K562 (cell line): ENCODE measurements around the gene OR1S1. TPM values are rescaled to one million over a fixed set of nuclear protein-coding genes. Genes with fewer than 3 reads are reported as not detected.

Source experiments
- ATAC-seq: fragments of 200-7000 bp; cut with Tn5 transposase; 3 replicates; pipeline ENCODE4 v1.9.1; 2020; ENCODE audit warnings: moderate library complexity
- BruUV-seq: library from RNA; stranded (reverse); fragments of 400-500 nt; replicated peaks from 2 replicates; lab custom pipeline; 2021; lab: Mats Ljungman, UMichigan
- CTCF ChIA-PET: fragments of 300-600 bp; formaldehyde crosslinking; extraction: SDS; loops from one replicate; lab custom pipeline; 2021; ENCODE audit warnings: low intra/inter-chr PET ratio; lab: Yijun Ruan, JAX
- POLR2A ChIA-PET: fragments of 300-600, 350-650 bp; sonication (Branson Sonifier 250); formaldehyde crosslinking; extraction: SDS; loops from one replicate; lab custom pipeline; 2021; ENCODE audit warnings: antibody characterized with exemption, inconsistent platforms; lab: Yijun Ruan, JAX
- DNase-seq, 4 experiments: peaks; one replicate each; pipeline versions ENCODE4 v3.0.0 to v3.0.0-alpha.2; 2011 to 2018; ENCODE audit warnings: low spot score in 3 of 4, mixed read lengths in 3 of 4; ENCODE audit errors: extremely low read depth in 1 of 4
- FAIRE-seq: peaks from 2 replicates; lab custom pipeline; 2011; peaks lifted over from hg19 to GRCh38; lab: Jason Lieb, UNC
- H2AFZ ChIP-seq: 2 replicates; pipeline ENCODE4 v1.6.0; 2011; ENCODE audit warnings: low read depth, low read length, control low read depth, inconsistent platforms
- H3K27ac ChIP-seq: fragments of 200-600 bp; 3 replicates; pipeline ENCODE4 v1.8.0; 2011; ENCODE audit warnings: low read depth, mild to moderate bottlenecking, control low read depth, inconsistent platforms, low read length, moderate library complexity, mixed read lengths; ENCODE audit errors: extremely low read depth
- H3K27me3 ChIP-seq, 2 experiments: fragments of 300-600 bp in 1 of 2; 2 replicates in 1 of 2; 3 replicates in 1 of 2; pipeline versions ENCODE4 v1.6.0 to v1.8.0; 2011; ENCODE audit warnings: inconsistent platforms in 2 of 2, low read length in 2 of 2, mild to moderate bottlenecking in 1 of 2, mixed read lengths in 1 of 2, moderate library complexity in 1 of 2; ENCODE audit not compliant: control insufficient read depth in 2 of 2, insufficient read depth in 2 of 2
- H3K36me3 ChIP-seq: fragments of 300-600 bp; 3 replicates; pipeline ENCODE4 v1.8.0; 2011; ENCODE audit warnings: mild to moderate bottlenecking, low read length, inconsistent platforms; ENCODE audit not compliant: control insufficient read depth, insufficient read depth
- H3K4me1 ChIP-seq, 2 experiments: fragments of 200-600 bp in 1 of 2; replicated peaks in 1 of 2; 2 replicates in 1 of 2; 3 replicates in 1 of 2; pipeline versions ENCODE4 v1.5.1 to v1.8.0; 2011; ENCODE audit warnings: inconsistent platforms in 2 of 2, low read length in 2 of 2, mild to moderate bottlenecking in 1 of 2, mixed read lengths in 1 of 2, moderate library complexity in 1 of 2; ENCODE audit not compliant: control insufficient read depth in 2 of 2, insufficient read depth in 2 of 2
- H3K4me2 ChIP-seq: 2 replicates; pipeline ENCODE4 v1.6.1; 2011; ENCODE audit warnings: low read length, control low read depth, inconsistent platforms, mixed read lengths; ENCODE audit not compliant: insufficient read depth
- H3K4me3 ChIP-seq: fragments of 200-600 bp; sonication (generic), shearing (Covaris generic); 2 replicates; pipeline ENCODE4 v1.5.1; 2016; ENCODE audit warnings: control low read depth, inconsistent platforms
- H3K79me2 ChIP-seq: fragments of 200-600 bp; 3 replicates; pipeline ENCODE4 v1.8.0; 2011; ENCODE audit warnings: low read length, inconsistent platforms; ENCODE audit not compliant: control insufficient read depth, insufficient read depth
- H3K9ac ChIP-seq, 2 experiments: 2 replicates each; pipeline versions ENCODE4 v1.6.0 to v1.6.1; 2011; ENCODE audit warnings: low read depth in 2 of 2, low read length in 2 of 2, control low read depth in 1 of 2, inconsistent platforms in 1 of 2, mild to moderate bottlenecking in 1 of 2, mixed read lengths in 1 of 2; ENCODE audit not compliant: insufficient read depth in 1 of 2
- H3K9me1 ChIP-seq: one replicate; pipeline ENCODE4 v1.6.0; 2011; ENCODE audit warnings: inconsistent platforms, mild to moderate bottlenecking, low read length, moderate library complexity; ENCODE audit not compliant: control insufficient read depth, insufficient read depth
- H3K9me3 ChIP-seq: replicated peaks from 2 replicates; pipeline ENCODE4 v1.5.1; 2011; ENCODE audit warnings: low read depth, low read length, inconsistent platforms; ENCODE audit not compliant: control insufficient read depth, insufficient read depth
- H4K20me1 ChIP-seq: replicated peaks from 2 replicates; pipeline ENCODE4 v1.6.1; 2011; ENCODE audit warnings: low read length, inconsistent platforms, mixed read lengths; ENCODE audit not compliant: control insufficient read depth, insufficient read depth
- ATF7 ChIP-seq: fragments of 450-650 bp; IDR thresholded peaks from 2 replicates; pipeline ENCODE4 v1.7.1; 2014; ENCODE audit warnings: mild to moderate bottlenecking, moderate library complexity
- BRF2 ChIP-seq: IDR thresholded peaks from 3 replicates; pipeline ENCODE4 v1.6.1; 2011; ENCODE audit warnings: borderline replicate concordance, mild to moderate bottlenecking; ENCODE audit not compliant: insufficient read length, insufficient read depth
- ELF4 ChIP-seq: fragments of 450-650 bp; formaldehyde crosslinking; IDR thresholded peaks from 2 replicates; pipeline ENCODE4 v1.4.0; 2022; ENCODE audit warnings: missing genetic modification characterization
- FUS ChIP-seq: fragments of 200-400 bp; formaldehyde crosslinking; optimal IDR thresholded peaks from 2 replicates; pipeline ENCODE3; 2017; ENCODE audit warnings: low read depth, low read length
- GATA2 ChIP-seq: sonication (generic); formaldehyde crosslinking; IDR thresholded peaks from 2 replicates; pipeline ENCODE4 v1.4.0; 2020; ENCODE audit warnings: mild to moderate bottlenecking, missing genetic modification reagents
- HDAC2 ChIP-seq: fragments of 450-650 bp; IDR thresholded peaks from 2 replicates; pipeline ENCODE4 v1.6.1; 2016; ENCODE audit warnings: mild to moderate bottlenecking
- RFX5 ChIP-seq: IDR thresholded peaks from 2 replicates; pipeline ENCODE4 v1.6.1; 2011; ENCODE audit warnings: low read depth, mild to moderate bottlenecking, improper control_type of control experiment, low read length
- SAFB2 ChIP-seq: fragments of 200-400 bp; formaldehyde crosslinking; IDR thresholded peaks from 2 replicates; pipeline ENCODE4 v1.6.1; 2018; ENCODE audit warnings: borderline replicate concordance, low read length, low read depth, moderate library complexity; ENCODE audit not compliant: severe bottlenecking
- SOX6 ChIP-seq: fragments of 450-650 bp; IDR thresholded peaks from 2 replicates; pipeline ENCODE4 v1.6.1; 2014; ENCODE audit warnings: mild to moderate bottlenecking
- ZFP30 ChIP-seq: fragments of 250-450 bp; sonication (Bioruptor Pico); IDR thresholded peaks from 2 replicates; pipeline ENCODE4 v1.8.0; 2022; ENCODE audit warnings: moderate library complexity, mild to moderate bottlenecking, inconsistent platforms, borderline replicate concordance
- ZNF395 ChIP-seq: fragments of 200-800 bp; sonication (Bioruptor generic); IDR thresholded peaks from 2 replicates; pipeline ENCODE4 v1.6.1; 2017; ENCODE audit warnings: missing genetic modification characterization, missing compliant biosample characterization
- ZNF444 ChIP-seq: fragments of 250-450 bp; sonication (Bioruptor Pico); IDR thresholded peaks from 2 replicates; pipeline ENCODE4 v1.4.0; 2020; ENCODE audit warnings: mild to moderate bottlenecking, moderate library complexity
- ZNF511 ChIP-seq: sonication (generic); formaldehyde crosslinking; IDR thresholded peaks from 2 replicates; pipeline ENCODE4 v1.8.0; 2022; ENCODE audit warnings: mild to moderate bottlenecking, missing genetic modification reagents
- ZNF75A ChIP-seq: fragments of 450-650 bp; formaldehyde crosslinking; IDR thresholded peaks from 2 replicates; pipeline ENCODE4 v1.4.0; 2020; ENCODE audit warnings: mild to moderate bottlenecking
- WGBS: fragments of 100-300 bp; shearing (Covaris generic); methylation state at CpG from one replicate; pipeline ENCODE4 v1.1.6; 2016; ENCODE audit warnings: low coverage, mixed read lengths; ENCODE audit not compliant: insufficient coverage; ENCODE audit errors: missing lambda C conversion rate; 5-methylcytosine and 5-hydroxymethylcytosine counted together
- in situ Hi-C: fragments of 300-500 bp; cut with MboI; formaldehyde crosslinking; loops from 4 replicates; pipeline ENCODE4 v1.15.0; 2018; ENCODE audit warnings: inconsistent platforms, mixed read lengths
- intact Hi-C: fragments of 100-400 bp; cut with micrococcal nuclease; formaldehyde crosslinking; loops from 2 replicates; pipeline ENCODE4 v1.14.2; 2022
- polyA plus RNA-seq, 8 experiments: library from polyadenylated mRNA; depleted of rRNA in 4 of 8; stranded (reverse) in 5 of 8; unstranded in 3 of 8; fragments of >200 nt; fragmentation: Nextera tagmentation in 2 of 8; fragmentation: Illumina TruSeq in 1 of 8; extraction: Ambion mirVana in 2 of 8; extraction: Trizol in 1 of 8; gene quantifications; 2 replicates each; pipeline versions ENCODE4 v1.2.1 to v1.2.3, GENCODE V29; 2011 to 2014; ENCODE audit warnings: inconsistent platforms in 1 of 8, missing spikeins in 1 of 8
- total RNA-seq, 7 experiments: library from RNA; depleted of rRNA in 6 of 7; stranded (reverse); fragments of >200 nt in 6 of 7; fragmentation: Illumina TruSeq in 2 of 7; extraction: Trizol in 2 of 7; gene quantifications; 2 replicates each; pipeline versions ENCODE4 v1.2.1 to v1.2.3, GENCODE V29; 2011 to 2021; ENCODE audit warnings: low replicate concordance in 1 of 7

The OR1S1 gene
- total and polyA plus RNA-seq, 9 of the 15 experiments (the other 6 are each of a cell fraction or from before 2014, with no cell fraction given), result not detected

GRCh38 chr11:58199271-58199670 is 13.2 kb upstream of the OR1S1 start:
- no peak overlapping the region for H3K27ac ChIP-seq
- in situ Hi-C loops, result no loop called here
- BruUV-seq, result no TSS peak
- no peaks in the 10 kb centered on the region for H4K20me1 ChIP-seq
- POLR2A ChIA-PET, result no interaction called here
- WGBS, result 0% methylated on average over 1 of the region's 1 CpG
- TF ChIP-seq BRF2, result no peak
- TF ChIP-seq SOX6, result no peak
- TF ChIP-seq ZNF395 (CRISPR knock-in tag), result no peak
- no peak overlapping the region for H3K4me2 ChIP-seq
- H2AFZ ChIP-seq, result no peak overlapping the region
- DNase-seq, result no peak
- no peaks in the 10 kb centered on the region for H3K79me2 ChIP-seq
- no peak overlapping the region for H3K9ac ChIP-seq
- H3K9me1 ChIP-seq, result no peaks in the 10 kb centered on the region
- CTCF ChIA-PET, result no interaction called here
- ATAC-seq, result no peak
- no peaks in the 10 kb centered on the region; the same call in 1 of the 2 replicates for H3K9me3 ChIP-seq
- H3K36me3 ChIP-seq, result no peaks in the 10 kb centered on the region
- H3K4me1 ChIP-seq, result no peaks in the 10 kb centered on the region
- FAIRE-seq, result no peak
- no peaks in the 10 kb centered on the region for H3K27me3 ChIP-seq
- intact Hi-C loops, result no loop called here
- no peak overlapping the region for H3K4me3 ChIP-seq

- Histone ChIP-seq H3K4me2 (no peak within 1 kb of the TSS), H3K27me3 (no peaks in the 10 kb centered on the region), H3K27ac (no peak within 1 kb of the TSS), H3K79me2 (no peaks in the 10 kb centered on the region), H2AFZ (no peak within 1 kb of the TSS), H3K9me1 (no peaks in the 10 kb centered on the region), H3K9me3 (no peaks in the 10 kb centered on the region; the same call in 1 of the 2 replicates), H3K4me3 (no peak within 1 kb of the TSS), H3K9ac (no peak within 1 kb of the TSS), H4K20me1 (no peaks in the 10 kb centered on the region), H3K36me3 (no peaks in the 10 kb centered on the region), H3K4me1 (no peaks in the 10 kb centered on the region)
- BruUV-seq, result no TSS peak
- DNase-seq (no peak), FAIRE-seq (no peak), ATAC-seq (no peak)
- CTCF ChIA-PET, result no interaction called here
- POLR2A ChIA-PET, result no interaction called here
- intact Hi-C loops, result no loop called here
- in situ Hi-C loops, result no loop called here
- TF ChIP-seq GATA2 (no peak), RFX5 (no peak), HDAC2 (no peak), ZNF75A (no peak), ZNF444 (no peak), ZFP30 (CRISPR knock-in tag) (no peak), ZNF511 (CRISPR knock-in tag) (no peak), ATF7 (no peak), FUS (no peak), ELF4 (CRISPR knock-in tag) (no peak), SAFB2 (no peak)
These were observed 8.5 kb upstream of the OR1S1 start, which contains the start of gene OR1S2 for GRCh38 chr11:58204042-58204441. TSS of gene OR1S2 (minus strand) at chr11:58204142. CDS start at chr11:58204142, 0 bp downstream.
